ENCODE data around the gene NRG3. TPM values are rescaled to one million over a fixed set of nuclear protein-coding genes. Genes with fewer than 3 reads are reported as not detected.

The NRG3 gene
- total and polyA plus RNA-seq, 2 of the 8 experiments (the other 6 are each of a cell fraction or from before 2014, with no cell fraction given) = 4.2 to 5.0 TPM

DNA sequence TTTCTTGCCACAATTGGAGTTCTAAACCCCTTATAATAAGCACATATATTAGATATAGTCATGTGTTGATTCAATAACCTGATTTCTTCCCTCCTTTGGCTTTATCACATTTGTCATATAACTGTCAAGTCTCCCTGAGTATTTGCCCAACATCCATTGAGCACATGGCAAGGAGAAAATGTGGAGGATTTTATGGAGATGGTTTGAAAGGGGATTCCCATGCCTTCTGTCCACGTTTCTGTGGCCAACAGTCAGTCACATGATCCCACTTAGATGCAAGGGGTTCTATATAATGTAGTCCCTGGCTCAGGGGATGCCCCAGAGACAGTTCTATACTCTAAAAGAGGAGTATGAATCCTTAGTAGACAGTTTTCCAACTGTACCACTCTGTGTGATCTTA is 577.7 kb downstream of the NRG3 start:
- no peak overlapping the region for H2AK5ac ChIP-seq (ENCODE audit: low read depth, low read length)
- H4K5ac ChIP-seq (ENCODE audit: insufficient read length, low read depth, low read length) = no peak overlapping the region
- H2BK12ac ChIP-seq (ENCODE audit: low read depth, low read length) = no peak overlapping the region
- H3K27ac ChIP-seq (ENCODE audit: low read depth, low read length) = no peak overlapping the region
- H3K4me1 ChIP-seq (replicated peaks in 1 of 4; ENCODE audit: control insufficient read depth in 3 of 4, insufficient read depth in 4 of 4, low read length in 3 of 4) = no peaks in the 10 kb centered on the region
- no peak for TF ChIP-seq POLR2AphosphoS5 (IDR thresholded peaks at IDR 0.05; ENCODE audit: low read depth, low read length)
- no peak for TF ChIP-seq POU5F1 (IDR thresholded peaks at IDR 0.05; ENCODE audit: low read depth, low read length)
- no peak for TF ChIP-seq CBX8 (IDR thresholded peaks at IDR 0.05; ENCODE audit: borderline replicate concordance, low read depth, low read length)
- no peak for TF ChIP-seq CHD2 (IDR thresholded peaks at IDR 0.05; ENCODE audit: low read length)
- TF ChIP-seq SAP30 (IDR thresholded peaks at IDR 0.05; ENCODE audit: insufficient read depth, insufficient replicate concordance, low read length) = no peak
- TF ChIP-seq CEBPB (IDR thresholded peaks at IDR 0.05; ENCODE audit: low read depth, low read length) = no peak
- H3K79me2 ChIP-seq (ENCODE audit: control insufficient read depth in 1 of 2, insufficient read depth in 2 of 2, low read length in 2 of 2) = no peaks in the 10 kb centered on the region
- no peak overlapping the region for H3K4me3 ChIP-seq (ENCODE audit: extremely low read depth in 1 of 4, insufficient read depth in 2 of 4, low read depth in 3 of 4, low read length in 4 of 4)
- DNase-seq (ENCODE audit: low read depth in 1 of 2, low spot score in 2 of 2) = no peak
- CTCF ChIA-PET (ENCODE audit: partially characterized antibody) = interaction anchor here (0.6 to 1.4 kb wide), 2 partner anchors 131 to 526 kb away, joined by 3 read pairs; no protein-coding TSS in a partner anchor
- H4K8ac ChIP-seq (ENCODE audit: extremely low read depth, insufficient read depth, low read length) = no peak overlapping the region
- H3K14ac ChIP-seq (ENCODE audit: insufficient read length) = no peak overlapping the region
- H2BK120ac ChIP-seq (replicated peaks; ENCODE audit: low read depth, low read length) = no peak overlapping the region
- no peaks in the 10 kb centered on the region for H4K20me1 ChIP-seq (replicated peaks in 1 of 2; ENCODE audit: control insufficient read depth in 1 of 2, insufficient read depth in 2 of 2, low read length in 2 of 2)
- no peak overlapping the region for H2BK15ac ChIP-seq (ENCODE audit: low read length)
- 78% methylated on average over 1 of the region's 1 CpG; no CpG with 5 or more reads in 1 of the 2 experiments for WGBS, 2 experiments (ENCODE audit: extremely low coverage in 1 of 2, insufficient coverage in 1 of 2, insufficient read length in 1 of 2, insufficient replicate concordance in 2 of 2, low coverage in 1 of 2, low lambda C conversion rate in 2 of 2, missing lambda C conversion rate in 1 of 2)
- H4K91ac ChIP-seq (replicated peaks; ENCODE audit: insufficient read length, low read length) = no peak overlapping the region
- no peak overlapping the region for H2BK20ac ChIP-seq (ENCODE audit: low read length)
- no peak overlapping the region for H3K4ac ChIP-seq (replicated peaks; ENCODE audit: insufficient read length, low read depth, low read length)
- no peak overlapping the region for H3K56ac ChIP-seq (replicated peaks; ENCODE audit: insufficient read length, low read depth, low read length)
- H3K23me2 ChIP-seq (ENCODE audit: low read depth, low read length) = no peaks in the 10 kb centered on the region
- H3K36me3 ChIP-seq (ENCODE audit: control insufficient read depth in 2 of 4, insufficient read depth in 4 of 4, low read length in 3 of 4) = no peaks in the 10 kb centered on the region; a peak in 1 of 8 replicates
- H3K79me1 ChIP-seq (ENCODE audit: low read depth, low read length) = no peaks in the 10 kb centered on the region; the same call in 1 of the 2 replicates
- POLR2A ChIA-PET (ENCODE audit: partially characterized antibody) = no interaction called here
- no peak overlapping the region for H2BK5ac ChIP-seq (ENCODE audit: low read depth, low read length)
- H3K4me2 ChIP-seq (ENCODE audit: insufficient read depth in 1 of 2, low read depth in 2 of 2, low read length in 2 of 2) = no peak overlapping the region
- H3K27me3 ChIP-seq (replicated peaks in 1 of 4; ENCODE audit: control insufficient read depth in 3 of 4, extremely low read depth in 1 of 4, insufficient read depth in 3 of 4, low read length in 3 of 4) = no peaks in the 10 kb centered on the region
- no peaks in the 10 kb centered on the region for H3K9me3 ChIP-seq (ENCODE audit: insufficient read depth in 2 of 2, low read depth in 1 of 2, low read length in 1 of 2)
- no peak overlapping the region for H3K9ac ChIP-seq (replicated peaks in 1 of 4; ENCODE audit: extremely low read depth in 1 of 4, low read depth in 3 of 4, low read length in 3 of 4)
- no peak overlapping the region for H3K18ac ChIP-seq (ENCODE audit: extremely low read depth, low read length)
- FAIRE-seq = no peak
- H2AFZ ChIP-seq (ENCODE audit: low read length) = no peak overlapping the region
- no peak overlapping the region for H3K23ac ChIP-seq (ENCODE audit: insufficient read length)
